ENCODE data around the gene ATP6V0A4.

DNA sequence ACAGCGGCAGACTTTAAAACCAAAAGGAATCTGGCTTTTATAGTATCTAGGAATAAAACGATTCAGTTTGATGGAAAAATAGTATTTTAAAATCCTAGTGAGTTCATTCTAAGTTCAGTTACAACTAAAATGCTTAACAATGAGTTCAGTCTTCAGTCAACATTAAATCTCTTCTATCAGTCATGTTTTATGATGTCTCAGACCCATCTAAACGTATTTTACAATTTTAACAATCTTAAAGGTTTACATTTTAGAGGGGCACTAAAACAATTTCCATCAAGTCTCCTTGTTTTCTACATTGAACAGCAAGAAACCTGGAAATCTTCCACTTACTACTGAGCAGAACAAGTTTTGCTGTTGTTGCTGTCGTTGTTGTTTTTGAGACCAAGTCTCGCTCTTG, 106.8 kb downstream of the ATP6V0A4 start:
- TF ChIP-seq, protein P1, sequence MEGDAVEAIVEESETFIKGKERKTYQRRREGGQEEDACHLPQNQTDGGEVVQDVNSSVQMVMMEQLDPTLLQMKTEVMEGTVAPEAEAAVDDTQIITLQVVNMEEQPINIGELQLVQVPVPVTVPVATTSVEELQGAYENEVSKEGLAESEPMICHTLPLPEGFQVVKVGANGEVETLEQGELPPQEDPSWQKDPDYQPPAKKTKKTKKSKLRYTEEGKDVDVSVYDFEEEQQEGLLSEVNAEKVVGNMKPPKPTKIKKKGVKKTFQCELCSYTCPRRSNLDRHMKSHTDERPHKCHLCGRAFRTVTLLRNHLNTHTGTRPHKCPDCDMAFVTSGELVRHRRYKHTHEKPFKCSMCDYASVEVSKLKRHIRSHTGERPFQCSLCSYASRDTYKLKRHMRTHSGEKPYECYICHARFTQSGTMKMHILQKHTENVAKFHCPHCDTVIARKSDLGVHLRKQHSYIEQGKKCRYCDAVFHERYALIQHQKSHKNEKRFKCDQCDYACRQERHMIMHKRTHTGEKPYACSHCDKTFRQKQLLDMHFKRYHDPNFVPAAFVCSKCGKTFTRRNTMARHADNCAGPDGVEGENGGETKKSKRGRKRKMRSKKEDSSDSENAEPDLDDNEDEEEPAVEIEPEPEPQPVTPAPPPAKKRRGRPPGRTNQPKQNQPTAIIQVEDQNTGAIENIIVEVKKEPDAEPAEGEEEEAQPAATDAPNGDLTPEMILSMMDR (IDR thresholded peaks at IDR 0.05): no peak
- no peak for TF ChIP-seq POLR2A (IDR thresholded peaks at IDR 0.05)
- no peak for TF ChIP-seq POLR2AphosphoS5 (IDR thresholded peaks at IDR 0.05)

All from breast epithelium (tissue), 3 donors.